ENCODE measurements around the gene ANKRD17. TPM values are rescaled to one million over a fixed set of nuclear protein-coding genes. Genes with fewer than 3 reads are reported as not detected.
A peak's percentile ranks its signal among the peaks of the same experiment; 100 is the strongest.

Gene ANKRD17
- total and polyA plus RNA-seq, 9 of the 15 experiments (the other 6 are each of a cell fraction or from before 2014, with no cell fraction given): 25.5 to 86.9 (median 52.2) TPM

DNA sequence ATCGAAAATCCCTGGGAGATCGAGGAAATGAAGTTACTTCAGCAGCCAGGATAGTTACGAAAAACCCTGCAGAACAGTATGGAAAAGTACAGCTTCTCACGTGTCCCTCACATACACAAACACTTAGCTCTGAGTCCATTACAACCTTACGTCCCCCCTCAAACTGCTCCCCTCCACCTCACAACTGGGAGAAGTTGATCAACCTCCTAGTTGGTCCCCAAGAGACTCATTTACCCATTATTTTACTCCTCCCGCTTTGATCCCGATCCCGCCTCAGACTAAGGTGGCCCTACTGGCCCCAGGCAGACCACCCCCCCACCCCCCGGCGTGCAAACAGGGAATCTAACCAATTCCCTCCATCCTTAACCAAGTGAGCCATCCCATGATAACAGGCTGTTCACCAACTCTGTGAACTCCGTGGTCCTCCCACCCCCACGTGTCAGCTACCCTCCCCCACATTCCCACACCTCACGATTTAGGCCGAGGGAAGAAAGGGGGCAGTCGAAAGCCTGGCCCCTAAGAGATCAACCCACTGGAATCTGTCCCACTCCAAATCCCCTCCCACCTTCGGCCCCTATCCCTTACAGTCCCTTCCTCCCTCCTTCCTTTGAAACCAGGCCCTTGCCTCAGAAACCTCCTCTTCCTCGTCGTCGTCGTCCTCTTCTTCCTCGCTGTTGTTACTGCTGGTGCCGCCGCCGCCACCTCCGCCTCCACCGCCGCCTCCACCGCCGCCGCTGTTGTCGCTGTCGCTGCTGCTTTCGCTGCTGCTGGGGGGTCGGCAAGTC is 755 bp downstream of the ANKRD17 start (continued):
- TF ChIP-seq, protein P1, sequence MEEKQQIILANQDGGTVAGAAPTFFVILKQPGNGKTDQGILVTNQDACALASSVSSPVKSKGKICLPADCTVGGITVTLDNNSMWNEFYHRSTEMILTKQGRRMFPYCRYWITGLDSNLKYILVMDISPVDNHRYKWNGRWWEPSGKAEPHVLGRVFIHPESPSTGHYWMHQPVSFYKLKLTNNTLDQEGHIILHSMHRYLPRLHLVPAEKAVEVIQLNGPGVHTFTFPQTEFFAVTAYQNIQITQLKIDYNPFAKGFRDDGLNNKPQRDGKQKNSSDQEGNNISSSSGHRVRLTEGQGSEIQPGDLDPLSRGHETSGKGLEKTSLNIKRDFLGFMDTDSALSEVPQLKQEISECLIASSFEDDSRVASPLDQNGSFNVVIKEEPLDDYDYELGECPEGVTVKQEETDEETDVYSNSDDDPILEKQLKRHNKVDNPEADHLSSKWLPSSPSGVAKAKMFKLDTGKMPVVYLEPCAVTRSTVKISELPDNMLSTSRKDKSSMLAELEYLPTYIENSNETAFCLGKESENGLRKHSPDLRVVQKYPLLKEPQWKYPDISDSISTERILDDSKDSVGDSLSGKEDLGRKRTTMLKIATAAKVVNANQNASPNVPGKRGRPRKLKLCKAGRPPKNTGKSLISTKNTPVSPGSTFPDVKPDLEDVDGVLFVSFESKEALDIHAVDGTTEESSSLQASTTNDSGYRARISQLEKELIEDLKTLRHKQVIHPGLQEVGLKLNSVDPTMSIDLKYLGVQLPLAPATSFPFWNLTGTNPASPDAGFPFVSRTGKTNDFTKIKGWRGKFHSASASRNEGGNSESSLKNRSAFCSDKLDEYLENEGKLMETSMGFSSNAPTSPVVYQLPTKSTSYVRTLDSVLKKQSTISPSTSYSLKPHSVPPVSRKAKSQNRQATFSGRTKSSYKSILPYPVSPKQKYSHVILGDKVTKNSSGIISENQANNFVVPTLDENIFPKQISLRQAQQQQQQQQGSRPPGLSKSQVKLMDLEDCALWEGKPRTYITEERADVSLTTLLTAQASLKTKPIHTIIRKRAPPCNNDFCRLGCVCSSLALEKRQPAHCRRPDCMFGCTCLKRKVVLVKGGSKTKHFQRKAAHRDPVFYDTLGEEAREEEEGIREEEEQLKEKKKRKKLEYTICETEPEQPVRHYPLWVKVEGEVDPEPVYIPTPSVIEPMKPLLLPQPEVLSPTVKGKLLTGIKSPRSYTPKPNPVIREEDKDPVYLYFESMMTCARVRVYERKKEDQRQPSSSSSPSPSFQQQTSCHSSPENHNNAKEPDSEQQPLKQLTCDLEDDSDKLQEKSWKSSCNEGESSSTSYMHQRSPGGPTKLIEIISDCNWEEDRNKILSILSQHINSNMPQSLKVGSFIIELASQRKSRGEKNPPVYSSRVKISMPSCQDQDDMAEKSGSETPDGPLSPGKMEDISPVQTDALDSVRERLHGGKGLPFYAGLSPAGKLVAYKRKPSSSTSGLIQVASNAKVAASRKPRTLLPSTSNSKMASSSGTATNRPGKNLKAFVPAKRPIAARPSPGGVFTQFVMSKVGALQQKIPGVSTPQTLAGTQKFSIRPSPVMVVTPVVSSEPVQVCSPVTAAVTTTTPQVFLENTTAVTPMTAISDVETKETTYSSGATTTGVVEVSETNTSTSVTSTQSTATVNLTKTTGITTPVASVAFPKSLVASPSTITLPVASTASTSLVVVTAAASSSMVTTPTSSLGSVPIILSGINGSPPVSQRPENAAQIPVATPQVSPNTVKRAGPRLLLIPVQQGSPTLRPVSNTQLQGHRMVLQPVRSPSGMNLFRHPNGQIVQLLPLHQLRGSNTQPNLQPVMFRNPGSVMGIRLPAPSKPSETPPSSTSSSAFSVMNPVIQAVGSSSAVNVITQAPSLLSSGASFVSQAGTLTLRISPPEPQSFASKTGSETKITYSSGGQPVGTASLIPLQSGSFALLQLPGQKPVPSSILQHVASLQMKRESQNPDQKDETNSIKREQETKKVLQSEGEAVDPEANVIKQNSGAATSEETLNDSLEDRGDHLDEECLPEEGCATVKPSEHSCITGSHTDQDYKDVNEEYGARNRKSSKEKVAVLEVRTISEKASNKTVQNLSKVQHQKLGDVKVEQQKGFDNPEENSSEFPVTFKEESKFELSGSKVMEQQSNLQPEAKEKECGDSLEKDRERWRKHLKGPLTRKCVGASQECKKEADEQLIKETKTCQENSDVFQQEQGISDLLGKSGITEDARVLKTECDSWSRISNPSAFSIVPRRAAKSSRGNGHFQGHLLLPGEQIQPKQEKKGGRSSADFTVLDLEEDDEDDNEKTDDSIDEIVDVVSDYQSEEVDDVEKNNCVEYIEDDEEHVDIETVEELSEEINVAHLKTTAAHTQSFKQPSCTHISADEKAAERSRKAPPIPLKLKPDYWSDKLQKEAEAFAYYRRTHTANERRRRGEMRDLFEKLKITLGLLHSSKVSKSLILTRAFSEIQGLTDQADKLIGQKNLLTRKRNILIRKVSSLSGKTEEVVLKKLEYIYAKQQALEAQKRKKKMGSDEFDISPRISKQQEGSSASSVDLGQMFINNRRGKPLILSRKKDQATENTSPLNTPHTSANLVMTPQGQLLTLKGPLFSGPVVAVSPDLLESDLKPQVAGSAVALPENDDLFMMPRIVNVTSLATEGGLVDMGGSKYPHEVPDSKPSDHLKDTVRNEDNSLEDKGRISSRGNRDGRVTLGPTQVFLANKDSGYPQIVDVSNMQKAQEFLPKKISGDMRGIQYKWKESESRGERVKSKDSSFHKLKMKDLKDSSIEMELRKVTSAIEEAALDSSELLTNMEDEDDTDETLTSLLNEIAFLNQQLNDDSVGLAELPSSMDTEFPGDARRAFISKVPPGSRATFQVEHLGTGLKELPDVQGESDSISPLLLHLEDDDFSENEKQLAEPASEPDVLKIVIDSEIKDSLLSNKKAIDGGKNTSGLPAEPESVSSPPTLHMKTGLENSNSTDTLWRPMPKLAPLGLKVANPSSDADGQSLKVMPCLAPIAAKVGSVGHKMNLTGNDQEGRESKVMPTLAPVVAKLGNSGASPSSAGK (IDR thresholded peaks at IDR 0.05): peak; percentile 52; the same call in 1 of the 2 replicates
- TF ChIP-seq HDAC6 (IDR thresholded peaks at IDR 0.05; ENCODE audit: low read depth, low read length): no peak
- TF ChIP-seq, protein P2, sequence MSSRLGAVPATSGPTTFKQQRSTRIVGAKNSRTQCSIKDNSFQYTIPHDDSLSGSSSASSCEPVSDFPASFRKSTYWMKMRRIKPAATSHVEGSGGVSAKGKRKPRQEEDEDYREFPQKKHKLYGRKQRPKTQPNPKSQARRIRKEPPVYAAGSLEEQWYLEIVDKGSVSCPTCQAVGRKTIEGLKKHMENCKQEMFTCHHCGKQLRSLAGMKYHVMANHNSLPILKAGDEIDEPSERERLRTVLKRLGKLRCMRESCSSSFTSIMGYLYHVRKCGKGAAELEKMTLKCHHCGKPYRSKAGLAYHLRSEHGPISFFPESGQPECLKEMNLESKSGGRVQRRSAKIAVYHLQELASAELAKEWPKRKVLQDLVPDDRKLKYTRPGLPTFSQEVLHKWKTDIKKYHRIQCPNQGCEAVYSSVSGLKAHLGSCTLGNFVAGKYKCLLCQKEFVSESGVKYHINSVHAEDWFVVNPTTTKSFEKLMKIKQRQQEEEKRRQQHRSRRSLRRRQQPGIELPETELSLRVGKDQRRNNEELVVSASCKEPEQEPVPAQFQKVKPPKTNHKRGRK (tag; IDR thresholded peaks at IDR 0.05): no peak
- TF ChIP-seq ZNF263 (CRISPR knock-in tag; IDR thresholded peaks at IDR 0.05; ENCODE audit: borderline replicate concordance): peak; percentile 76; the same call in 1 of the 2 replicates
- TF ChIP-seq, protein P3, sequence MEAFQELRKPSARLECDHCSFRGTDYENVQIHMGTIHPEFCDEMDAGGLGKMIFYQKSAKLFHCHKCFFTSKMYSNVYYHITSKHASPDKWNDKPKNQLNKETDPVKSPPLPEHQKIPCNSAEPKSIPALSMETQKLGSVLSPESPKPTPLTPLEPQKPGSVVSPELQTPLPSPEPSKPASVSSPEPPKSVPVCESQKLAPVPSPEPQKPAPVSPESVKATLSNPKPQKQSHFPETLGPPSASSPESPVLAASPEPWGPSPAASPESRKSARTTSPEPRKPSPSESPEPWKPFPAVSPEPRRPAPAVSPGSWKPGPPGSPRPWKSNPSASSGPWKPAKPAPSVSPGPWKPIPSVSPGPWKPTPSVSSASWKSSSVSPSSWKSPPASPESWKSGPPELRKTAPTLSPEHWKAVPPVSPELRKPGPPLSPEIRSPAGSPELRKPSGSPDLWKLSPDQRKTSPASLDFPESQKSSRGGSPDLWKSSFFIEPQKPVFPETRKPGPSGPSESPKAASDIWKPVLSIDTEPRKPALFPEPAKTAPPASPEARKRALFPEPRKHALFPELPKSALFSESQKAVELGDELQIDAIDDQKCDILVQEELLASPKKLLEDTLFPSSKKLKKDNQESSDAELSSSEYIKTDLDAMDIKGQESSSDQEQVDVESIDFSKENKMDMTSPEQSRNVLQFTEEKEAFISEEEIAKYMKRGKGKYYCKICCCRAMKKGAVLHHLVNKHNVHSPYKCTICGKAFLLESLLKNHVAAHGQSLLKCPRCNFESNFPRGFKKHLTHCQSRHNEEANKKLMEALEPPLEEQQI (IDR thresholded peaks at IDR 0.05): no peak
- TF ChIP-seq MYBL2 (IDR thresholded peaks at IDR 0.05; ENCODE audit: low read depth): no peak
- no peak for TF ChIP-seq MYBL2 (CRISPR knock-in tag; IDR thresholded peaks at IDR 0.05; ENCODE audit: borderline replicate concordance)
- no peak for TF ChIP-seq CBX2 (IDR thresholded peaks at IDR 0.05; ENCODE audit: insufficient read depth, low read length, poor library complexity, severe bottlenecking)
- no peak for TF ChIP-seq BRCA1 (IDR thresholded peaks at IDR 0.05)
- no peak for TF ChIP-seq BRCA1 (CRISPR knock-in tag; IDR thresholded peaks at IDR 0.05)
- 0 out of 2 replicates have a peak, but pooled peaks have one; percentile 19 for TF ChIP-seq MTA3 (IDR thresholded peaks at IDR 0.05; ENCODE audit: borderline replicate concordance)
